Right atrium auricular region (tissue), 2 donors: Measurements from ENCODE around the gene C11orf21. TPM values are rescaled to one million over a fixed set of nuclear protein-coding genes. Genes with fewer than 3 reads are reported as not detected.
A peak's percentile ranks its signal among the peaks of the same experiment; 100 is the strongest.

Experiments
- DNase-seq: peaks from one replicate; pipeline ENCODE4 v3.0.0-alpha.2; 2019; ENCODE audit warnings: low spot score
- H3K27ac ChIP-seq, 2 donors: fragments of 200-600 bp; sonication (generic); 1 replicate in 1 of 2; 2 replicates in 1 of 2; pipeline ENCODE4 v1.5.1; 2016 to 2019
- H3K27me3 ChIP-seq, 2 donors: fragments of 200-600 bp; sonication (generic); one replicate each; pipeline versions ENCODE4 v1.5.1 to v1.6.0; 2017 to 2019
- H3K36me3 ChIP-seq: fragments of 200-600 bp; sonication (generic); one replicate; pipeline ENCODE4 v1.5.1; 2016
- H3K4me1 ChIP-seq, 2 donors: fragments of 200-600 bp; sonication (generic); one replicate each; pipeline versions ENCODE4 v1.5.1 to v1.6.0; 2017 to 2019
- H3K4me3 ChIP-seq, 2 donors: fragments of 200-600 bp; sonication (generic); 1 replicate in 1 of 2; 2 replicates in 1 of 2; pipeline ENCODE4 v1.5.1; 2017 to 2019; ENCODE audit warnings: mild to moderate bottlenecking in 1 of 2, moderate library complexity in 1 of 2
- H3K9me3 ChIP-seq, 2 donors: fragments of 200-600 bp; sonication (generic); one replicate each; pipeline ENCODE4 v1.5.1; 2019
- total RNA-seq, 2 donors: library from RNA; depleted of rRNA; stranded (reverse); fragments of >200 nt; gene quantifications; one replicate each; pipeline ENCODE4 v1.1.0, GENCODE V29; 2016
- TF ChIP-seq, protein P1 (sequence below), 2 donors: fragments of 200-600 bp; sonication (generic); IDR thresholded peaks; one replicate each; pipeline ENCODE4 v1.5.1; 2019; ENCODE audit warnings: antibody characterized with exemption in 2 of 2

The C11orf21 gene
- total RNA-seq, 2 donors from 2014 or later = 1.4 to 11.9 TPM

- Histone ChIP-seq H3K36me3 (no peaks in the 10 kb centered on the region), H3K4me3 (no peak overlapping the region), H3K4me1 (no peaks in the 10 kb centered on the region), H3K27me3 (no peaks in the 10 kb centered on the region), H3K27ac (no peak overlapping the region), H3K9me3 (peaks cover 0 to 6% of the 10 kb centered on the region in 2 donors)
- TF ChIP-seq, protein P1, sequence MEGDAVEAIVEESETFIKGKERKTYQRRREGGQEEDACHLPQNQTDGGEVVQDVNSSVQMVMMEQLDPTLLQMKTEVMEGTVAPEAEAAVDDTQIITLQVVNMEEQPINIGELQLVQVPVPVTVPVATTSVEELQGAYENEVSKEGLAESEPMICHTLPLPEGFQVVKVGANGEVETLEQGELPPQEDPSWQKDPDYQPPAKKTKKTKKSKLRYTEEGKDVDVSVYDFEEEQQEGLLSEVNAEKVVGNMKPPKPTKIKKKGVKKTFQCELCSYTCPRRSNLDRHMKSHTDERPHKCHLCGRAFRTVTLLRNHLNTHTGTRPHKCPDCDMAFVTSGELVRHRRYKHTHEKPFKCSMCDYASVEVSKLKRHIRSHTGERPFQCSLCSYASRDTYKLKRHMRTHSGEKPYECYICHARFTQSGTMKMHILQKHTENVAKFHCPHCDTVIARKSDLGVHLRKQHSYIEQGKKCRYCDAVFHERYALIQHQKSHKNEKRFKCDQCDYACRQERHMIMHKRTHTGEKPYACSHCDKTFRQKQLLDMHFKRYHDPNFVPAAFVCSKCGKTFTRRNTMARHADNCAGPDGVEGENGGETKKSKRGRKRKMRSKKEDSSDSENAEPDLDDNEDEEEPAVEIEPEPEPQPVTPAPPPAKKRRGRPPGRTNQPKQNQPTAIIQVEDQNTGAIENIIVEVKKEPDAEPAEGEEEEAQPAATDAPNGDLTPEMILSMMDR (IDR thresholded peaks at IDR 0.05) = no peak
- DNase-seq = no peak
Observed at GRCh38 chr11:2256293-2256913, 45.3 kb downstream of the C11orf21 start.

- Histone ChIP-seq H3K4me1 (no peaks in the 10 kb centered on the region), H3K36me3 (no peaks in the 10 kb centered on the region), H3K9me3 (peaks cover 0 to 6% of the 10 kb centered on the region in 2 donors), H3K27ac (no peak overlapping the region), H3K27me3 (no peaks in the 10 kb centered on the region), H3K4me3 (no peak overlapping the region)
- DNase-seq = peak; percentile 34
- TF ChIP-seq, protein P1 (IDR thresholded peaks at IDR 0.05) = no peak
Observed at GRCh38 chr11:2252018-2252417, 49.7 kb downstream of the C11orf21 start.

- H3K9me3 ChIP-seq = peaks cover 0 to 6% of the 10 kb centered on the region in 2 donors
- no peak overlapping the region for H3K27ac ChIP-seq
- no peaks in the 10 kb centered on the region for H3K4me1 ChIP-seq
- H3K4me3 ChIP-seq = no peak overlapping the region
- TF ChIP-seq, protein P1 (IDR thresholded peaks at IDR 0.05) = no peak
- no peak for DNase-seq
- no peaks in the 10 kb centered on the region for H3K27me3 ChIP-seq
- no peaks in the 10 kb centered on the region for H3K36me3 ChIP-seq
Observed at GRCh38 chr11:2251138-2251537, 50.6 kb downstream of the C11orf21 start.

DNA sequence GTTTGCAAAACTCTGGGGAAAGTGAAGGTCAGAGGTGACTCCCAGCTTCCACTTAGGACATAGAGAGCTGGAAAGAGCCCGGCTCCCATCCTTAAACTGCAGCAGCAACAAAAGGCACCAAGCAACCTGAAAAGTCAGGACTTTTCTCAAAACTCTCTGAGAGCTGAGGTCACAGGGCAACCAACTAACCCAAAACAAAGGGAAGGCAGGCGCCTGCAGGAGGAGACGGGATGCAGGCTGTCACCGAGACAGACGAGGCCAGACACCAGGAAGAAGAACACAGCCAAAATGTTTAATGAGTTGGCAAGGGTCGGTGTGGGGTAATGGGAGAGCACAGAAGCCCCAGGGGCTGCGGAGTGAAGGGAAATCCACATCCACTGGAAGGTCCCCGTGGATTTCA lies 51.2 kb downstream of the C11orf21 start:
- Histone ChIP-seq H3K36me3 (no peaks in the 10 kb centered on the region), H3K9me3 (peaks cover 0 to 6% of the 10 kb centered on the region in 2 donors), H3K4me1 (no peaks in the 10 kb centered on the region), H3K27me3 (no peaks in the 10 kb centered on the region), H3K27ac (no peak overlapping the region), H3K4me3 (no peak overlapping the region)
- DNase-seq = no peak
- TF ChIP-seq, protein P1 (IDR thresholded peaks at IDR 0.05) = no peak

DNA sequence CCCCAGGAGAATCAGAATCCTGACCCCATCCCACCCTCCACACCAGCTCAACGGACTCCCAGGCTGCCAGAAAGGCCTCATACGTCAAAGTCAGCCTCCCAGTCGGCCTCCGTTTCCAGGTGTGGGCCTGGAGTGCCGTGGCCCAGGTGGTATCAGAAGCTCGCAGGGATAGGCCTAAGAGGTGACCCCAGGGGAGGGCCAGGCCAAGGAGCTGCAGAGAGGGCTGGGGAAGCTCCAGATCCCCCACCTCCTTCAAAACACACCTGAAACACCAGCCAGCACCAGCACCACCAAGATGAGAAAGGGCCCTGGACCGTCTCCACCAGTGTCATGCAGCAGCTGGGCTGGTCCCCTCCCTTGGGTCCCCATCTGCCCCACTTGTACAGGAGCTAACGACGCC lies 51.7 kb downstream of the C11orf21 start:
- no peak overlapping the region for H3K27ac ChIP-seq
- H3K9me3 ChIP-seq = peaks cover 0 to 4% of the 10 kb centered on the region in 2 donors
- no peaks in the 10 kb centered on the region for H3K27me3 ChIP-seq
- TF ChIP-seq, protein P1 (IDR thresholded peaks at IDR 0.05) = no peak
- no peak overlapping the region for H3K4me3 ChIP-seq
- no peak for DNase-seq
- H3K36me3 ChIP-seq = no peaks in the 10 kb centered on the region
- no peaks in the 10 kb centered on the region for H3K4me1 ChIP-seq
